ENCODE data around the gene NTRK2.

The NTRK2 gene

GRCh38 chr9:84996029-84996428, 326.5 kb downstream of the NTRK2 start:
- DNase-seq (ENCODE audit: insufficient read length) (no peak), FAIRE-seq (no peak)
- no peak for TF ChIP-seq POLR2A (IDR thresholded peaks at IDR 0.05; ENCODE audit: low read depth, low read length)
- TF ChIP-seq TAF1 (IDR thresholded peaks at IDR 0.05; ENCODE audit: borderline replicate concordance, low read depth, low read length), result no peak
- no peak for TF ChIP-seq POLR2AphosphoS5 (IDR thresholded peaks at IDR 0.05; ENCODE audit: low read depth, low read length)

GRCh38 chr9:84996716-84997115, 327.2 kb downstream of the NTRK2 start:
- DNase-seq (ENCODE audit: insufficient read length), result no peak
- TF ChIP-seq TAF1 (IDR thresholded peaks at IDR 0.05; ENCODE audit: borderline replicate concordance, low read depth, low read length) (no peak), POLR2A (IDR thresholded peaks at IDR 0.05; ENCODE audit: low read depth, low read length) (no peak), POLR2AphosphoS5 (IDR thresholded peaks at IDR 0.05; ENCODE audit: low read depth, low read length) (no peak)
- no peak for FAIRE-seq

- no peak for FAIRE-seq
- no peak for TF ChIP-seq POLR2A (IDR thresholded peaks at IDR 0.05; ENCODE audit: low read depth, low read length)
- no peak for TF ChIP-seq TAF1 (IDR thresholded peaks at IDR 0.05; ENCODE audit: borderline replicate concordance, low read depth, low read length)
- TF ChIP-seq POLR2AphosphoS5 (IDR thresholded peaks at IDR 0.05; ENCODE audit: low read depth, low read length), result no peak
These were observed 327.9 kb downstream of the NTRK2 start for GRCh38 chr9:84997472-84997871.

GRCh38 chr9:84998639-84999038, 329.1 kb downstream of the NTRK2 start:
- no peak for DNase-seq (ENCODE audit: insufficient read length)
- TF ChIP-seq TAF1 (IDR thresholded peaks at IDR 0.05; ENCODE audit: borderline replicate concordance, low read depth, low read length), result no peak
- no peak for TF ChIP-seq POLR2A (IDR thresholded peaks at IDR 0.05; ENCODE audit: low read depth, low read length)
- TF ChIP-seq POLR2AphosphoS5 (IDR thresholded peaks at IDR 0.05; ENCODE audit: low read depth, low read length), result no peak
- no peak for FAIRE-seq

More at GRCh38 chr9:84997472-84997871, 327.9 kb downstream of the NTRK2 start:
- no peak for DNase-seq (ENCODE audit: insufficient read length)

- no peak for TF ChIP-seq POLR2A (IDR thresholded peaks at IDR 0.05; ENCODE audit: low read depth, low read length)
- TF ChIP-seq TAF1 (IDR thresholded peaks at IDR 0.05; ENCODE audit: borderline replicate concordance, low read depth, low read length), result no peak
- no peak for TF ChIP-seq POLR2AphosphoS5 (IDR thresholded peaks at IDR 0.05; ENCODE audit: low read depth, low read length)
- DNase-seq (ENCODE audit: insufficient read length), result no peak
- FAIRE-seq, result no peak
These were observed 330.3 kb downstream of the NTRK2 start for GRCh38 chr9:84999788-85000187.

- FAIRE-seq, result no peak
- TF ChIP-seq TAF1 (IDR thresholded peaks at IDR 0.05; ENCODE audit: borderline replicate concordance, low read depth, low read length) (no peak), POLR2AphosphoS5 (IDR thresholded peaks at IDR 0.05; ENCODE audit: low read depth, low read length) (no peak), POLR2A (IDR thresholded peaks at IDR 0.05; ENCODE audit: low read depth, low read length) (no peak)
- DNase-seq (ENCODE audit: insufficient read length), result no peak
These were observed 332.4 kb downstream of the NTRK2 start for GRCh38 chr9:85001925-85002324.

GRCh38 chr9:85004818-85005413, 335.4 kb downstream of the NTRK2 start:
- TF ChIP-seq POLR2A (IDR thresholded peaks at IDR 0.05; ENCODE audit: low read depth, low read length) (no peak), TAF1 (IDR thresholded peaks at IDR 0.05; ENCODE audit: borderline replicate concordance, low read depth, low read length) (no peak), POLR2AphosphoS5 (IDR thresholded peaks at IDR 0.05; ENCODE audit: low read depth, low read length) (no peak)
- FAIRE-seq (peak; percentile 72), DNase-seq (ENCODE audit: insufficient read length) (no peak)

GRCh38 chr9:85007748-85008147, 338.2 kb downstream of the NTRK2 start:
- no peak for TF ChIP-seq POLR2AphosphoS5 (IDR thresholded peaks at IDR 0.05; ENCODE audit: low read depth, low read length)
- no peak for TF ChIP-seq POLR2A (IDR thresholded peaks at IDR 0.05; ENCODE audit: low read depth, low read length)
- TF ChIP-seq TAF1 (IDR thresholded peaks at IDR 0.05; ENCODE audit: borderline replicate concordance, low read depth, low read length), result no peak
- no peak for DNase-seq (ENCODE audit: insufficient read length)
- FAIRE-seq, result no peak

GRCh38 chr9:85008215-85008614, 338.7 kb downstream of the NTRK2 start:
- FAIRE-seq, result no peak
- no peak for DNase-seq (ENCODE audit: insufficient read length)
- TF ChIP-seq TAF1 (IDR thresholded peaks at IDR 0.05; ENCODE audit: borderline replicate concordance, low read depth, low read length) (no peak), POLR2A (IDR thresholded peaks at IDR 0.05; ENCODE audit: low read depth, low read length) (no peak), POLR2AphosphoS5 (IDR thresholded peaks at IDR 0.05; ENCODE audit: low read depth, low read length) (no peak)

- no peak for DNase-seq (ENCODE audit: insufficient read length)
- TF ChIP-seq POLR2AphosphoS5 (IDR thresholded peaks at IDR 0.05; ENCODE audit: low read depth, low read length) (no peak), TAF1 (IDR thresholded peaks at IDR 0.05; ENCODE audit: borderline replicate concordance, low read depth, low read length) (no peak), POLR2A (IDR thresholded peaks at IDR 0.05; ENCODE audit: low read depth, low read length) (no peak)
- FAIRE-seq, result peak; percentile 67
These were observed 339.7 kb downstream of the NTRK2 start for GRCh38 chr9:85009251-85009650.

- no peak for FAIRE-seq
- TF ChIP-seq TAF1 (IDR thresholded peaks at IDR 0.05; ENCODE audit: borderline replicate concordance, low read depth, low read length), result no peak
- no peak for TF ChIP-seq POLR2A (IDR thresholded peaks at IDR 0.05; ENCODE audit: low read depth, low read length)
- TF ChIP-seq POLR2AphosphoS5 (IDR thresholded peaks at IDR 0.05; ENCODE audit: low read depth, low read length), result no peak
- DNase-seq (ENCODE audit: insufficient read length), result no peak
These were observed 344.2 kb downstream of the NTRK2 start for GRCh38 chr9:85013703-85014102.

- no peak for FAIRE-seq
- TF ChIP-seq POLR2A (IDR thresholded peaks at IDR 0.05; ENCODE audit: low read depth, low read length) (no peak), POLR2AphosphoS5 (IDR thresholded peaks at IDR 0.05; ENCODE audit: low read depth, low read length) (no peak), TAF1 (IDR thresholded peaks at IDR 0.05; ENCODE audit: borderline replicate concordance, low read depth, low read length) (no peak)
- DNase-seq (ENCODE audit: insufficient read length), result no peak
These were observed 344.8 kb downstream of the NTRK2 start for GRCh38 chr9:85014292-85014691.

Measured in GM12892 (cell line).